NAMALWA (cell line): Measurements from ENCODE around the gene HS6ST3.
A peak's percentile ranks its signal among the peaks of the same experiment; 100 is the strongest.
"Not testable (repeated sequence)": the region's sequence is repeated elsewhere in the genome, so short reads cannot be mapped to it uniquely, and the experiment has no call there.

ENCODE experiments used
- DNase-seq: peaks from one replicate; pipeline ENCODE4 v3.0.0-alpha.2; 2015; ENCODE audit warnings: low spot score

The HS6ST3 gene

GRCh38 chr13:96730676-96731075 is 640.8 kb downstream of the HS6ST3 start:
- DNase-seq: no peak

DNA sequence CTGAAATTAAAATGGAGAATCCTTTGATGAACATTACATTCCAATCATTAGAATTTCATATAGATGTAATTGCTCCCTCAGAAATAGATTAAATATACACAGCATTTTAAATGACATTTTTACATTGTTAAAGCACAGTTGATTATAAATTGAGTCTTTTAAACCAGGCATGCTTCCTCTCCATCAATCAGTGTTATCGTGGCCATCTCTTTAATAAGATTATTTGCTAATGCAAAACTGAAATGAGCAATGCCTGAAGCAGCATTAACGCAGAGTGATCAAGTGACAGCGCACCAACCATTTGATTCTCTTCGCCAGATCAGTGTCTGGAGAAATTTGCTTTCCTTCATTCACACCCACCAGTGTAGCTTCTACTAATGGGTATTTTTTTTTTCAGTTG is 644.6 kb downstream of the HS6ST3 start:
- no peak for DNase-seq

DNA sequence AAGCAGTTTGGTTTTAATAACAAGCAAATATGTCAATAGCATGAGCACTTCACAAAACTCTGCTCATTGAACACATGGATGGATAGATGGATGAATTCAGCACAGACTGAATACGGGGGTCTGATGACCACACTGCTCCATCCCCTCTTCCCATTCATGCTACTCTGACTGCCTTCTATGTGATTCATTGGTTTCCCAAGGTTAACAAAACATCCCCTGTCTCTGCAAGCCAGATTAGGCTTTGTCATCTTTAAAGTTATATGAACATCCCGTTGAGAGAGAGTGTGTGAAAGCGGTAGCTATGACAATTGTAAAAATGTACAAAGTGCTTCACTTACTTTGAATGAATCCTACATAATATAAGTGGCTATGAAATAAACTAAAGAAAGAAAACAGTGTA is 651.9 kb downstream of the HS6ST3 start:
- no peak for DNase-seq

- DNase-seq: no peak
Measured at GRCh38 chr13:96743296-96744089, 653.6 kb downstream of the HS6ST3 start.

GRCh38 chr13:96744367-96745331 is 654.7 kb downstream of the HS6ST3 start:
- no peak for DNase-seq

DNA sequence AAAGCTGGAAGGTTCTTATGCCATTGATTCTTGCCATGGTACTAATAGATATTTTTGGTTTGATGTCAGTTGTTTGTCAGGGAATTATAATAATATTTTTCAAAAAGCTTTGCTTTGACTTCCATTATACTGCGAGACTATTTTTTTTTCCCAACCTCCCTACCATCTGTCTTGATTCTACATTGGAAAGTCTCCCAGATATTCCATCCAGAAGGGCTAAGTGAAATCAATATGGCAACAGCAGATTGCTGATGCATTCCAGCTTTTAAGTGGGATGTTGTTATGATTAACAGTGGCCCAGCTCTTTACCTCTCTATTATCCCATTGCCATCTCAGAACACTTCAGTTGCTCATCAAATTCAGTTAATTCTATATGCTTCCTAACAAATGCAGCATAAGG is 657.0 kb downstream of the HS6ST3 start:
- no peak for DNase-seq

DNA sequence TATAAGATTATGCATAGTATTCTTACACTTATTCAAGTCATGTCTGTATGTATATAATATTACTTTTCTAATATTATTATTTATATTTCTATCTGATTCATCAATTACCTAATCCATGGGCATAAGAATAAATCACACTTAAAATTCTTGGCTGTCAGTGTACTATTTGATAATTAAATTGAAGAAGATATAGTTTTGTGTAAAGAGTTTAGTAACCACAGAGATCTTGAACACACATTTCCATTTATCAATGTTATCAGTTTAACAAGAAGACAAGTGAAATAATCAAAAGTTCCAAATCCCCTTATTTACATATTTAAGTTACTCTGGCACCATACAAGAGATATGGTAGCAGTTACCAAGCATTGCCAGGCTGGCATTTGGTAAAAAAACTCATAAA is 659.9 kb downstream of the HS6ST3 start:
- no peak for DNase-seq

- no peak for DNase-seq
Measured at GRCh38 chr13:96751089-96751488, 661.2 kb downstream of the HS6ST3 start.

- DNase-seq: no peak
Measured at GRCh38 chr13:96762876-96763275, 673.0 kb downstream of the HS6ST3 start.

- no peak for DNase-seq
Measured at GRCh38 chr13:96766306-96766705, 676.4 kb downstream of the HS6ST3 start.

DNA sequence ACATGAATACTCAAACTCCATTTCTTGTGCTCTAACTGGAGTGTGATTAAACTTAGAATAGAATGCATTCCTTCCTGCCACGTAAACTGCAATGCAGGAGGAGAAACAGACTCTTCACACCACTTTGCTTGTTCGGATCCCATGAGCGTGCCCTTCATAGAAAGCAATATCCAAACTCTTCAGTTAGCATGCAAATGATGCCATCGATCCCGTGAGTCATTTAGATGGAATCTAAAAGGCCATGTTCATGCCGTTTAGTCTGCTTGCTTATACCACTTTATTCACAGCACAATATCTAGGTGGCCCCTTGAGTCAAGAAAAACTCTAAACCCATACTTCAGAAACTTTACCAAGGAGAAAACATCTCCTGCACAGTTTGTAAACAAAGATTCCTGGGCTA is 678.6 kb downstream of the HS6ST3 start:
- no peak for DNase-seq

- DNase-seq: no peak
Measured at GRCh38 chr13:96769874-96770273, 680.0 kb downstream of the HS6ST3 start.

- DNase-seq: peak; percentile 74
Measured at GRCh38 chr13:96771486-96772367, 681.8 kb downstream of the HS6ST3 start.

- DNase-seq: no peak
Measured at GRCh38 chr13:96772426-96772825, 682.5 kb downstream of the HS6ST3 start.

GRCh38 chr13:96778302-96778701 is 688.4 kb downstream of the HS6ST3 start:
- not testable (repeated sequence) for DNase-seq

DNA sequence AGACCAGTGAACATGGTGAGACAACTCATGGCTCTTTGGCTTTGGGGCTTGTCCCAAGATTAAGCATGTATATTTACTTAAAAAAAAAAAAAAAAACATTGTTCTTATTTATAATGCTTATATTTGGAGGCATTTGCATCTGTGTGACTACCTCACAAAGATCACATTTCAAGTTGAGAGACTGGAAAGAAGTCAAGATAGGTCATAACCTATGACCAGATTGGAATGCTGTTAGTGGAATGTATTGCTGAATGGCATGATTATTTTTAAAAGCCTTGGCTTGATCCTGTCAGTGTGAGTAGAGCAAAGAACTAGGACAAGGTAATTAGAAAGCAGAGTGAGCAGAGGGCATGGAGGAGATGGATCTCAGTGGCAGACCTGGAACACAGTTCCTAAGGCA is 689.8 kb downstream of the HS6ST3 start:
- DNase-seq: no peak

DNA sequence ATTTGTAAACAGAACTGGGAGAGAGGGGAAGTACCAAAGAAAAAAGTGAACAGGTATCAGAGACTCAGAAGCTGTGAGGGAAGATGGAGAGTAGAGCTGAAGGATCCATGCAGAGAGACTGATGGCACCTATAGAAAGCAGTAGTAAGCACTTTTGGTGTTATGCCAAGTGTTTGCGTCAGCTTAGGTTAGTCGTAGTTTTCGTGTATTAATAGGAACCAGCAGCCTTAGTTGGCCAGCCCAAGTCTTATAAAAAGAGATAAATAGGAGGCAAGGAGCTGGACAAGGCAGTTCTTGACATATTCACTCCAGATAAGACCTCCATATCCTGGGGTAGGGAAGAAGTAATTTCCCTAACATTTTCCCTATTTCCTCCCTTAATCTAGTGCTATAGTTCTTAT is 690.2 kb downstream of the HS6ST3 start:
- no peak for DNase-seq

DNA sequence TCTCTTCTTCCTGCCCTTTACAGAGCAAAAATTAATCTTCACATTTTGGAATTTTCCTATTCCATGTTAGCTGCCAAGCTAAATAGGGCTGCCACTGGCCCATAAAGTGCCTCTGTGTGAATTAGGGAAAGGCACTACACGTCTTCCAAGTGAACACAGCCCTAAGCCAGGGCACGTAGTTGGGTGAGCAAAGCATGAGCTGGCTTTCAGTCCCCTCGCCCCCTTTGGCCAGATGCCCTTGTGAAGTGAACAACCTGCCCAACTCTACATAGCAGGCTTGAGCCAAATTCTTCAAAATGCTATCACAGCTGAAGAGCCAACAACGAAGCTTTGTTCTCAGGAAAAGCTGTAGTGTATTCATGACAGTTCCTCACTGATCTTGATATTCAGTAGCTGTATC is 691.2 kb downstream of the HS6ST3 start:
- DNase-seq: no peak

GRCh38 chr13:96782186-96782585 is 692.3 kb downstream of the HS6ST3 start:
- no peak for DNase-seq

DNA sequence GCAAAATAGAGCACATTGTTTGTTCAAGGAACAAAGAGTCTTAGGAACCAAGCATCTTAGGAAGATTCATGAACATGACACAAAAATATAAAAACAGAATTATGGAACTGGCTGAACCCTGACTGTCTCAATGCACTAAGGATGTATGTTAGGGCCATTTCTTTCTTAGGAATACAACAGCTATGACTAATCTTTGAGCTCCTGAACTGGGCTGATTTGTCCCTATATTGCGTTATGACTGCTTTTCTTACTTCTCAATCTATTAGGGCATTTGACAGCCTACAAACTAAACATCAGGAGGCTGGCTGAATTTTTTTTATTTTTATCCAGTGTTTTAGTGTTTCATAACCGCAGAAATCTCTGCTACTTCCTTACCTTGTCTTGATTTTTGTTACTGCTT is 693.1 kb downstream of the HS6ST3 start:
- DNase-seq: no peak

- DNase-seq: no peak
Measured at GRCh38 chr13:96783511-96783910, 693.6 kb downstream of the HS6ST3 start.

- DNase-seq: no peak
Measured at GRCh38 chr13:96785986-96786385, 696.1 kb downstream of the HS6ST3 start.
